Stomach (tissue), 4 donors: ENCODE data around the gene SRSF6.

Source experiments
- CTCF ChIP-seq, 7 experiments: fragments of 450-650 bp in 4 of 7; fragments of 200-600 bp in 3 of 7; sonication (generic) in 3 of 7; IDR thresholded peaks; one replicate each; pipeline ENCODE4 v1.5.1; 2016 to 2019; ENCODE audit warnings: antibody characterized with exemption in 7 of 7, control low read depth in 2 of 7, mild to moderate bottlenecking in 1 of 7
- EP300 ChIP-seq: sonication (generic); formaldehyde crosslinking; IDR thresholded peaks from one replicate; pipeline ENCODE4 v1.6.1; 2017; ENCODE audit warnings: antibody characterized with exemption
- POLR2A ChIP-seq, 4 donors: fragments of 450-650 bp; IDR thresholded peaks; one replicate each; pipeline ENCODE4 v1.6.1; 2016; ENCODE audit warnings: antibody characterized with exemption in 4 of 4, control low read depth in 2 of 4, mild to moderate bottlenecking in 1 of 4, moderate library complexity in 1 of 4
- POLR2AphosphoS5 ChIP-seq, 3 donors: sonication (generic); formaldehyde crosslinking; IDR thresholded peaks; one replicate each; pipeline ENCODE4 v1.6.1; 2016; ENCODE audit warnings: antibody characterized with exemption in 3 of 3

GRCh38 chr20:43430265-43431133 is 27.2 kb upstream of the SRSF6 start:
- TF ChIP-seq POLR2A (IDR thresholded peaks at IDR 0.05) (no peak), CTCF (IDR thresholded peaks at IDR 0.05) (no peak), EP300 (no peak), POLR2AphosphoS5 (IDR thresholded peaks at IDR 0.05) (no peak)
